Karpas-422 (cell line): ENCODE results near the gene MEMO1. TPM values are rescaled to one million over a fixed set of nuclear protein-coding genes. Genes with fewer than 3 reads are reported as not detected.

ENCODE experiments used
- DNase-seq: peaks from one replicate; pipeline ENCODE4 v3.0.0-alpha.2; 2015
- H2AFZ ChIP-seq: fragments of 200-600 bp; sonication (generic); 2 replicates; pipeline ENCODE4 v1.6.1; 2014; ENCODE audit warnings: antibody characterized with exemption, low read length, mixed read lengths
- H3K27ac ChIP-seq: fragments of 200-600 bp; sonication (generic); 2 replicates; pipeline ENCODE4 v1.5.1; 2014; ENCODE audit warnings: mild to moderate bottlenecking, low read length, moderate library complexity
- H3K27me3 ChIP-seq: fragments of 200-600 bp; sonication (generic); 2 replicates; pipeline ENCODE4 v1.6.1; 2014; ENCODE audit warnings: low read length, mixed read lengths
- H3K36me3 ChIP-seq: fragments of 200-600 bp; sonication (generic); 2 replicates; pipeline ENCODE4 v1.6.1; 2014; ENCODE audit warnings: low read length, mixed read lengths; ENCODE audit not compliant: insufficient read depth
- H3K4me1 ChIP-seq: fragments of 200-600 bp; sonication (generic); 2 replicates; pipeline ENCODE4 v1.6.1; 2014; ENCODE audit warnings: mild to moderate bottlenecking, low read length, mixed read lengths
- H3K4me2 ChIP-seq: fragments of 200-600 bp; sonication (generic); 2 replicates; pipeline ENCODE4 v1.6.1; 2014; ENCODE audit warnings: low read length, low read depth, mild to moderate bottlenecking; ENCODE audit not compliant: poor library complexity, severe bottlenecking
- H3K4me3 ChIP-seq: fragments of 200-600 bp; sonication (generic); 2 replicates; pipeline ENCODE4 v1.5.1; 2014; ENCODE audit warnings: mild to moderate bottlenecking, antibody characterized with exemption, low read length, mixed read lengths
- H3K79me2 ChIP-seq: fragments of 200-600 bp; sonication (generic); 2 replicates; pipeline ENCODE4 v1.6.1; 2014; ENCODE audit warnings: mild to moderate bottlenecking, low read length, mixed read lengths
- H3K9ac ChIP-seq: fragments of 200-600 bp; sonication (generic); 2 replicates; pipeline ENCODE4 v1.6.0; 2014; ENCODE audit warnings: low read length
- H3K9me2 ChIP-seq: fragments of 200-600 bp; sonication (generic), shearing (Covaris generic); replicated peaks from 2 replicates; pipeline ENCODE4 v1.6.0; 2014; ENCODE audit warnings: mild to moderate bottlenecking, low read length, moderate library complexity; ENCODE audit not compliant: insufficient read depth
- H3K9me3 ChIP-seq: fragments of 300-700, 200-600 bp; sonication (generic); 2 replicates; pipeline ENCODE4 v1.6.1; 2014; ENCODE audit warnings: low read length, mixed read lengths
- H4K20me1 ChIP-seq: fragments of 200-600 bp; sonication (generic); 2 replicates; pipeline ENCODE4 v1.6.1; 2014; ENCODE audit warnings: mild to moderate bottlenecking, antibody characterized with exemption, low read length, low read depth; ENCODE audit not compliant: insufficient read depth
- total RNA-seq: library from RNA; depleted of rRNA; stranded (reverse); fragments of >200 nt; shearing (Covaris generic); gene quantifications from 2 replicates; pipeline ENCODE4 v1.2.3, GENCODE V29; 2014; ENCODE audit warnings: low replicate concordance

MEMO1 gene
- total RNA-seq, 1 experiment from 2014 or later: 62.9 TPM

DNA sequence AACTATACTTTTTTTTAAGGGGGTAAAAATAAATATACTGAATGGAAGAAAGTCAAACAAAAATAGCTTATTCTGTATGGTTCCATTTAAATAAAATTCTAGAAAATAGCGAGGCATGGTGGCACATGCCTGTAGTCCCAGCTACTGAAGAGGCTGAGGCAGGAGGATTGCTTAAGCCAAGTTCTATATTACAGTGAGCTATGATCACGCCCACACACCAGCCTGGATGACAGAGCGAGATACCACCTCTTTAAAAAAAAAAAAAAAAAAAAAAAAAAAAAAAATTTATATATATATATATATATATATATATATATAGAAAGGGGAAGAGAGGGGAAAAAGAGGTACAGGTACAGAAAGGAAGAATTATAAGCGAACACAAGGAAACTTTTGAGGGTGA lies 77.7 kb downstream of the MEMO1 start:
- H4K20me1 ChIP-seq: no peaks in the 10 kb centered on the region
- H3K79me2 ChIP-seq: peaks cover 81% of the 10 kb centered on the region
- peaks cover 11% of the 10 kb centered on the region for H3K4me1 ChIP-seq
- DNase-seq: no peak
- H3K9ac ChIP-seq: no peak overlapping the region
- no peaks in the 10 kb centered on the region for H3K9me2 ChIP-seq
- no peak overlapping the region for H2AFZ ChIP-seq
- H3K27ac ChIP-seq: no peak overlapping the region
- H3K4me2 ChIP-seq: no peak overlapping the region
- no peaks in the 10 kb centered on the region; the same call in 1 of the 2 replicates for H3K9me3 ChIP-seq
- peaks cover 11% of the 10 kb centered on the region; the same call in 1 of the 2 replicates for H3K36me3 ChIP-seq
- no peak overlapping the region for H3K4me3 ChIP-seq
- H3K27me3 ChIP-seq: no peaks in the 10 kb centered on the region

- Histone ChIP-seq H4K20me1 (no peaks in the 10 kb centered on the region), H3K27me3 (no peaks in the 10 kb centered on the region), H3K4me2 (no peak overlapping the region), H3K9ac (no peak overlapping the region), H2AFZ (no peak overlapping the region), H3K79me2 (peaks cover 81% of the 10 kb centered on the region), H3K9me2 (no peaks in the 10 kb centered on the region), H3K9me3 (no peaks in the 10 kb centered on the region; the same call in 1 of the 2 replicates), H3K4me3 (no peak overlapping the region), H3K36me3 (peaks cover 11% of the 10 kb centered on the region; the same call in 1 of the 2 replicates), H3K27ac (no peak overlapping the region), H3K4me1 (peaks cover 8% of the 10 kb centered on the region)
- DNase-seq: no peak
Observed at GRCh38 chr2:31932589-31932988, 78.2 kb downstream of the MEMO1 start.

DNA sequence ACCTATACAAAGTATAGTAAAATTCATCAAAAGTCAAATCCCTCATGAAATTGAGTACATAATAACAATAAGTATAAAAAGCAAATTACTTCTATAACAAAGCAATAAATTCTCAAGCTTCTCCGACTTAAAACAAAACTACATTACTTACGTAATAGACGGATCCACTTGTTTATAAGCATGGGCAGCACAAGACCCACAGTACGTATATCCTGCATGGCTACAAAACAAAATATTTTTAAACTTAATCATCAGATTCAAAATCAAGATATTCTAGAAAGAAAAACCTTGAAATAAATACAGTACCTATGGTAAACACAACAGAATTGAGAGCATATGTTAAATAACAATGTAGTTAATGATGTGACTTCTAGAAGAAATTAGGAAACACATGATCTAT lies 78.9 kb downstream of the MEMO1 start:
- H3K9ac ChIP-seq: no peak overlapping the region
- H3K36me3 ChIP-seq: peaks cover 11% of the 10 kb centered on the region; the same call in 1 of the 2 replicates
- peaks cover 79% of the 10 kb centered on the region for H3K79me2 ChIP-seq

GRCh38 chr2:31925517-31925916 lies 85.3 kb downstream of the MEMO1 start:
- H3K4me1 ChIP-seq: peaks cover 36% of the 10 kb centered on the region
- no peaks in the 10 kb centered on the region for H3K9me2 ChIP-seq
- H3K9me3 ChIP-seq: no peaks in the 10 kb centered on the region
- H3K27me3 ChIP-seq: no peaks in the 10 kb centered on the region
- H3K4me3 ChIP-seq: no peak overlapping the region
- H3K4me2 ChIP-seq: no peak overlapping the region
- no peak for DNase-seq
- H4K20me1 ChIP-seq: no peaks in the 10 kb centered on the region
- no peak overlapping the region for H2AFZ ChIP-seq
- H3K79me2 ChIP-seq: peaks cover 81% of the 10 kb centered on the region
- H3K27ac ChIP-seq: no peak overlapping the region
- no peaks in the 10 kb centered on the region for H3K36me3 ChIP-seq
- no peak overlapping the region for H3K9ac ChIP-seq

More for the DNA sequence above, 78.9 kb downstream of the MEMO1 start:
- DNase-seq: no peak
- Histone ChIP-seq H4K20me1 (no peaks in the 10 kb centered on the region), H3K9me2 (no peaks in the 10 kb centered on the region), H3K27ac (no peak overlapping the region), H2AFZ (no peak overlapping the region), H3K27me3 (no peaks in the 10 kb centered on the region), H3K4me3 (no peak overlapping the region), H3K4me1 (peaks cover 1% of the 10 kb centered on the region; the same call in 1 of the 2 replicates), H3K9me3 (no peaks in the 10 kb centered on the region; the same call in 1 of the 2 replicates), H3K4me2 (no peak overlapping the region)

DNA sequence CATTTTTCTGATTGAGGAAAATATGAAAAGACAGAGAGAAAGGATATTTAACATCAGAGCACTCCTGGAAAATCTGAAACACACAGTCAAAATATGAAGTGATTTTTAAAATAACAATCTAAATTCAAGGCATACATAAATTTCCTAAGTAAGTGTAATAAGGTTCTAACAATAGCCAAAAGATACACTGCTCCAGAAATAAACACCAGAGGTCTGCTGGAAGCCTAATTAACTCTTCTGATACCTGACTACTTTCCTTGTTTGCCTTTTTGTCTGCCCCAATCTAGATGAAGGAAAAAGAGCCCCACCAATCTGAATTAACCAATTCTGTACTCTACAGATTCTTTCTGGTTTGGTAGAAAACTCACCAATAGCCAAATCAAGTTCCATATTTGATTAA lies 87.1 kb downstream of the MEMO1 start:
- H3K9me2 ChIP-seq: no peaks in the 10 kb centered on the region
- H3K4me2 ChIP-seq: peak overlapping the region; percentile 55
- peaks cover 75% of the 10 kb centered on the region for H3K79me2 ChIP-seq
- no peak overlapping the region for H3K9ac ChIP-seq
- H3K4me3 ChIP-seq: peak overlapping the region; percentile 20; the same call in 1 of the 2 replicates
- H4K20me1 ChIP-seq: no peaks in the 10 kb centered on the region
- no peak for DNase-seq
- H3K4me1 ChIP-seq: peaks cover 36% of the 10 kb centered on the region
- H3K9me3 ChIP-seq: no peaks in the 10 kb centered on the region
- no peaks in the 10 kb centered on the region for H3K27me3 ChIP-seq
- H3K36me3 ChIP-seq: 0 out of 2 replicates have a peak, but pooled peaks cover 3% of the 10 kb centered on the region
- no peak overlapping the region for H2AFZ ChIP-seq
- H3K27ac ChIP-seq: peak overlapping the region; percentile 79

- no peaks in the 10 kb centered on the region for H3K9me2 ChIP-seq
- peak; percentile 52 for DNase-seq
Observed at GRCh38 chr2:31922542-31923408, 88.0 kb downstream of the MEMO1 start.

GRCh38 chr2:31920962-31921361 lies 89.8 kb downstream of the MEMO1 start:
- H3K9ac ChIP-seq: no peak overlapping the region
- no peaks in the 10 kb centered on the region for H3K27me3 ChIP-seq
- H3K9me2 ChIP-seq: no peaks in the 10 kb centered on the region
- no peaks in the 10 kb centered on the region for H4K20me1 ChIP-seq
- no peak overlapping the region for H3K4me3 ChIP-seq
- peaks cover 34% of the 10 kb centered on the region for H3K4me1 ChIP-seq
- DNase-seq: no peak
- peaks cover 9% of the 10 kb centered on the region; the same call in 1 of the 2 replicates for H3K36me3 ChIP-seq
- no peak overlapping the region for H2AFZ ChIP-seq
- no peaks in the 10 kb centered on the region for H3K9me3 ChIP-seq
- H3K4me2 ChIP-seq: no peak overlapping the region
- H3K27ac ChIP-seq: no peak overlapping the region
- peaks cover 69% of the 10 kb centered on the region for H3K79me2 ChIP-seq

More at GRCh38 chr2:31922542-31923408, 88.0 kb downstream of the MEMO1 start:
- H3K9ac ChIP-seq: no peak overlapping the region
- H2AFZ ChIP-seq: no peak overlapping the region
- H3K27me3 ChIP-seq: no peaks in the 10 kb centered on the region
- H4K20me1 ChIP-seq: no peaks in the 10 kb centered on the region
- peak overlapping the region; percentile 55 for H3K4me2 ChIP-seq
- H3K27ac ChIP-seq: peak overlapping the region; percentile 79
- peaks cover 73% of the 10 kb centered on the region for H3K79me2 ChIP-seq
- 0 out of 2 replicates have a peak, but pooled peaks cover 3% of the 10 kb centered on the region for H3K36me3 ChIP-seq
- no peaks in the 10 kb centered on the region for H3K9me3 ChIP-seq
- peak overlapping the region; percentile 20; the same call in 1 of the 2 replicates for H3K4me3 ChIP-seq
- peaks cover 36% of the 10 kb centered on the region for H3K4me1 ChIP-seq

DNA sequence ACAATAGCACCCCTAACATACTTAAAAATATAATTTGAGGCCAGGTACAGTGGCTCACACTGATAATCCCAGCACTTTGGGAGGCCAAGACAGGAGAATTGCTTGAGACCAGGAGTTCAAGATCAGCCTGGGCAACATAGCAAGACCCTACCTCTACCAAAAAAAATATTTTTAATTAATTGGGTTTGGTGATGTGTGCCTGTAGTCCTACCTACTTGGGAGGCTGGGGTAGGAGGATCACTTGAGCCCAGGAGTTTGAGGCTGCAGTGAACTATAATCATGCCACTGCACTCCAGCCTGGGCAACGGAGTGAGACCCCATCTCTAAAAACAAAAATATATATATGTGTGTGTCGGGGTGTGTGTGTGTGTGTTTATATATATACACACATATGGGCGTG lies 91.3 kb downstream of the MEMO1 start:
- H3K4me3 ChIP-seq: no peak overlapping the region

More for the DNA sequence above, 91.3 kb downstream of the MEMO1 start:
- H4K20me1 ChIP-seq: no peaks in the 10 kb centered on the region
- no peaks in the 10 kb centered on the region for H3K27me3 ChIP-seq
- H3K4me1 ChIP-seq: peaks cover 22% of the 10 kb centered on the region
- no peak overlapping the region for H3K9ac ChIP-seq
- H3K36me3 ChIP-seq: peaks cover 9% of the 10 kb centered on the region; the same call in 1 of the 2 replicates
- H3K9me3 ChIP-seq: no peaks in the 10 kb centered on the region
- no peak overlapping the region for H3K4me2 ChIP-seq
- H3K27ac ChIP-seq: no peak overlapping the region
- no peak for DNase-seq
- H3K9me2 ChIP-seq: no peaks in the 10 kb centered on the region
- H2AFZ ChIP-seq: no peak overlapping the region
- peaks cover 61% of the 10 kb centered on the region for H3K79me2 ChIP-seq
